Measurements from ENCODE around the gene ZNF580. TPM values are rescaled to one million over a fixed set of nuclear protein-coding genes. Genes with fewer than 3 reads are reported as not detected.

The ZNF580 gene
- total RNA-seq, 1 donor from 2014 or later = 10.4 TPM

DNA sequence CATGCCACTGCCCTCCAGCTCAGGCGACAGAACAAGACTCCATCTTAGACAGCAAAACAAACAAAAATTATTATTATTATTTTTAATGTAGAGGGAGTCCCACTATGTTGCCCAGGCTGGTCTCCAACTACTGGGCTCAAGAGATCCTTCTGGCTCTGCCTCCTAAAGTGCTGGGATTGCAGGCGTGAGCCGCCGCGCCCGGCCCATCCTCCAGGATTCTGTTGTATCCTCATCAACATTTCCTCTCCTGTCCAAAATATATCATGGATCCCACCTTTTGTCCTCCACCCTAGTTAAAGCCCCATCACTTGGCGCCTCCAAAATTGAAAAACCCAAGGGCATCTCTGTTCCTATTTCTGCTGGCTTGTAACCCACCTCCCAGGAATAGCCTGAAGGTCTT is 17.7 kb upstream of the ZNF580 start:
- no peaks in the 10 kb centered on the region for H3K27me3 ChIP-seq (ENCODE audit: control insufficient read depth, insufficient read depth, low read length)
- H3K36me3 ChIP-seq (ENCODE audit: control insufficient read depth, insufficient read depth, low read length) = no peaks in the 10 kb centered on the region
- TF ChIP-seq CTCF (IDR thresholded peaks at IDR 0.05; ENCODE audit: insufficient read depth, low read length, poor library complexity, severe bottlenecking) = no peak
- no peak overlapping the region for H3K4me3 ChIP-seq (ENCODE audit: low read depth, low read length)
- DNase-seq (ENCODE audit: low read depth) = no peak

- DNase-seq (ENCODE audit: low read depth) = no peak
Measured at GRCh38 chr19:55623561-55623960, 17.2 kb upstream of the ZNF580 start.

DNA sequence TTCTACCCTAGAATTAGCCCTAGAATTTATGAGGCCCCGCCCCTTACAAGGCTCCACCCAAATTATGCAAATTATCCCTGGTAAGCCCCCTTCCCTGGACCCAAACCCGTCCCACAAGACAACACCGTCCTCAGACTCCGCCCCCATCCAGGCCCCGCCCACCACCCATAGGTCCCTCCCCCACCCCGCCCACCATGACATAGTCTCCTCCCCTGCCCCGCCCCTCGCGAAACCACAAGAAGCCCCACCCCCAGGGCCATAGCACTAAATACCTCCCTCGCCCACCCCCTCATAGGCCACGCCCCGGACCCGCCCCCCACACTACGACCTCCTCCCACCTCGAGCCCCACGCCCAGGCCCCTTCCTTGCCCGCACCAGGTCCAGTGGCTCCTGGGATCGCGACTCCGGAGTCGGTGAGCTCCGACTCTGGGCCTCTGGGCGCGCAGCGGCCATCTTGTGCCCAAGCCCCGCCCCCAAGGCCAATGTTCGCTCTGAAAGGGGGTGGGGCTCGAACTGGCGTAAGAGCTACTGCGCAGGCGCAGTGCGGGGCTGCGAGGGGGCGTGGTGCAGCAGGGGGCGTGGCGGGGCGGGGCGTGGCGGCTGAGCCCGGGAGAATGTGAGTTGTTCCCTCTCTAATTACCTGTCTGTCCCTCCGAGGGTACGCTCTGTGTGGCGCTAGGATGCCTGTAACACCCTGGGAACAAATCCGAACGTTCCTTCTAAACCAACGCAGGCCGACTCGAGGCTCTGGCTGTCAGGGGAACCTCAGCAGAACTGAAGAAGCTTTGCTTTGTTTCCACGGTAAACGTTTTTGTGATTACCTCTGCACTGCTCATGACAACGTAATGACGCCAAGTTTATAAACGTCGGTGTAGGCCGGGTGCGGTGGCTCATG is 16.4 kb upstream of the ZNF580 start, which contains the start of gene ZNF784:
ZNF784 (minus strand) TSS at position 458 of the 895 bp plus-strand sequence; CDS start at position 453, 5 bp downstream.
- no peak for DNase-seq (ENCODE audit: low read depth)
- TF ChIP-seq CTCF (IDR thresholded peaks at IDR 0.05; ENCODE audit: insufficient read depth, low read length, poor library complexity, severe bottlenecking) = no peak
- Histone ChIP-seq H3K4me3 (ENCODE audit: low read depth, low read length) (peak within 1 kb of the TSS; percentile 86), H3K36me3 (ENCODE audit: control insufficient read depth, insufficient read depth, low read length) (no peaks in the 10 kb centered on the region), H3K27me3 (ENCODE audit: control insufficient read depth, insufficient read depth, low read length) (no peaks in the 10 kb centered on the region)

More at GRCh38 chr19:55623561-55623960, 17.2 kb upstream of the ZNF580 start:
- no peaks in the 10 kb centered on the region for H3K27me3 ChIP-seq (ENCODE audit: control insufficient read depth, insufficient read depth, low read length)
- TF ChIP-seq CTCF (IDR thresholded peaks at IDR 0.05; ENCODE audit: insufficient read depth, low read length, poor library complexity, severe bottlenecking) = no peak
- H3K4me3 ChIP-seq (ENCODE audit: low read depth, low read length) = peak overlapping the region; percentile 86
- no peaks in the 10 kb centered on the region for H3K36me3 ChIP-seq (ENCODE audit: control insufficient read depth, insufficient read depth, low read length)

GRCh38 chr19:55625004-55625326 is 15.8 kb upstream of the ZNF580 start:
- H3K27me3 ChIP-seq (ENCODE audit: control insufficient read depth, insufficient read depth, low read length) = no peaks in the 10 kb centered on the region
- H3K36me3 ChIP-seq (ENCODE audit: control insufficient read depth, insufficient read depth, low read length) = no peaks in the 10 kb centered on the region
- TF ChIP-seq CTCF (IDR thresholded peaks at IDR 0.05; ENCODE audit: insufficient read depth, low read length, poor library complexity, severe bottlenecking) = no peak
- DNase-seq (ENCODE audit: low read depth) = no peak
- peak overlapping the region; percentile 86 for H3K4me3 ChIP-seq (ENCODE audit: low read depth, low read length)

GRCh38 chr19:55626350-55626749 is 14.5 kb upstream of the ZNF580 start:
- DNase-seq (ENCODE audit: low read depth) = no peak
- no peak overlapping the region for H3K4me3 ChIP-seq (ENCODE audit: low read depth, low read length)
- H3K36me3 ChIP-seq (ENCODE audit: control insufficient read depth, insufficient read depth, low read length) = no peaks in the 10 kb centered on the region
- no peaks in the 10 kb centered on the region for H3K27me3 ChIP-seq (ENCODE audit: control insufficient read depth, insufficient read depth, low read length)
- no peak for TF ChIP-seq CTCF (IDR thresholded peaks at IDR 0.05; ENCODE audit: insufficient read depth, low read length, poor library complexity, severe bottlenecking)
